ENCODE data around the gene PCDHA6. TPM values are rescaled to one million over a fixed set of nuclear protein-coding genes. Genes with fewer than 3 reads are reported as not detected.

The PCDHA6 gene
- total RNA-seq, 1 experiment from 2014 or later = 2.4 TPM

- H3K4me1 Mint-ChIP-seq = peaks cover 16% of the 10 kb centered on the region
- H3K36me3 Mint-ChIP-seq = peaks cover 33% of the 10 kb centered on the region
- H3K4me3 Mint-ChIP-seq = peak within 1 kb of the TSS; percentile 88
- CTCF ChIA-PET = interaction anchor here (0.6 to 4.7 kb wide), 48 partner anchors 9 to 366 kb away, joined by 3 to 99 read pairs (median 5); partner anchors contain the start of genes HARS1, HARS2, PCDHA1 and PCDHA10
- ATAC-seq (peak; percentile 93), DNase-seq (ENCODE audit: low spot score) (no peak)
- peak within 1 kb of the TSS; percentile 78 for H3K27ac Mint-ChIP-seq
- POLR2A ChIA-PET = interaction anchor here (0.6 to 1.8 kb wide), 5 partner anchors 13 to 183 kb away, joined by 3 to 13 read pairs (median 3); partner anchors contain the start of gene PCDHA10
- TF ChIP-seq HMGXB4 (CRISPR knock-in tag; IDR thresholded peaks at IDR 0.05) = peak; percentile 46; the same call in 1 of the 2 replicates
- no peak for TF ChIP-seq RELA (CRISPR knock-in tag; IDR thresholded peaks at IDR 0.05; ENCODE audit: borderline replicate concordance)
- 0 out of 2 replicates have a peak, but pooled peaks have one; percentile 17 for TF ChIP-seq MAX (CRISPR knock-in tag; IDR thresholded peaks at IDR 0.05)
- peaks cover 4% of the 10 kb centered on the region for H3K9me3 Mint-ChIP-seq
- no peaks in the 10 kb centered on the region for H3K27me3 Mint-ChIP-seq (ENCODE audit: low read depth)
Measured at GRCh38 chr5:140868721-140869554, 41.2 kb downstream of the PCDHA6 start, which contains the start of gene PCDHA11. Gene PCDHA11, plus strand, starts transcription at chr5:140868957. Its CDS starts 147 bp downstream, at chr5:140869104.

DNA sequence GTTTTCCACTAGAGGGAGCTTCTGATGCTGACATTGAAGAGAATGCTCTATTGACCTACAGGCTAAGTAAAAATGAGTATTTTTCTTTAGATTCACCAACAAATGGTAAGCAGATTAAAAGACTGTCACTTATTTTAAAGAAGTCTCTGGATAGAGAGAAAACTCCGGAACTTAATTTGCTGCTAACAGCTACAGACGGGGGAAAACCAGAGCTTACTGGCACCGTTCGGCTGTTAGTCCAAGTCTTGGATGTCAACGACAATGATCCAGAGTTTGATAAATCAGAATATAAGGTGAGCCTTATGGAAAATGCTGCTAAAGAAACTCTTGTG lies 41.8 kb downstream of the PCDHA6 start:
- ATAC-seq = peak; percentile 61; the same call in 1 of the 2 replicates
- no peak for DNase-seq (ENCODE audit: low spot score)
- ChIA-PET POLR2A (interaction anchor here (0.6 to 1.8 kb wide), 4 partner anchors 14 to 182 kb away, joined by 3 to 13 read pairs (median 6); partner anchors contain the start of gene PCDHA10), CTCF (interaction anchor here (0.6 to 4.7 kb wide), 47 partner anchors 8 to 365 kb away, joined by 3 to 99 read pairs (median 5); partner anchors contain the start of genes HARS1, HARS2, PCDHA1 and PCDHA10)
- Mint-ChIP-seq H3K27ac (peak overlapping the region; percentile 78; the same call in 1 of the 2 replicates), H3K36me3 (peaks cover 30% of the 10 kb centered on the region), H3K4me1 (peaks cover 21% of the 10 kb centered on the region), H3K9me3 (peaks cover 4% of the 10 kb centered on the region), H3K27me3 (ENCODE audit: low read depth) (no peaks in the 10 kb centered on the region), H3K4me3 (peak overlapping the region; percentile 88)
- TF ChIP-seq ELF4 (CRISPR knock-in tag; IDR thresholded peaks at IDR 0.05; ENCODE audit: low read depth) = no peak
- TF ChIP-seq GABPB1 (CRISPR knock-in tag; IDR thresholded peaks at IDR 0.05) = no peak
- TF ChIP-seq GTF2I (CRISPR knock-in tag; conservative IDR thresholded peaks at IDR 0.05) = no peak
- no peak for TF ChIP-seq MLX (CRISPR knock-in tag; IDR thresholded peaks at IDR 0.05)
- TF ChIP-seq, protein P1, sequence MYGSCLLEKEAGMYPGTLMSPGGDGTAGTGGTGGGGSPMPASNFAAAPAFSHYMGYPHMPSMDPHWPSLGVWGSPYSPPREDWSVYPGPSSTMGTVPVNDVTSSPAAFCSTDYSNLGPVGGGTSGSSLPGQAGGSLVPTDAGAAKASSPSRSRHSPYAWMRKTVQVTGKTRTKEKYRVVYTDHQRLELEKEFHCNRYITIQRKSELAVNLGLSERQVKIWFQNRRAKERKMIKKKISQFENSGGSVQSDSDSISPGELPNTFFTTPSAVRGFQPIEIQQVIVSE (CRISPR knock-in tag; IDR thresholded peaks at IDR 0.05; ENCODE audit: borderline replicate concordance) = no peak
- TF ChIP-seq MXD4 (CRISPR knock-in tag; IDR thresholded peaks at IDR 0.05; ENCODE audit: borderline replicate concordance) = no peak
- no peak for TF ChIP-seq ZSCAN18 (CRISPR knock-in tag; IDR thresholded peaks at IDR 0.05)
- TF ChIP-seq JUN (CRISPR knock-in tag; IDR thresholded peaks at IDR 0.05) = no peak
- no peak for TF ChIP-seq ATF2 (CRISPR knock-in tag; IDR thresholded peaks at IDR 0.05; ENCODE audit: borderline replicate concordance, low read depth)
- TF ChIP-seq ARID4B (CRISPR knock-in tag; IDR thresholded peaks at IDR 0.05; ENCODE audit: borderline replicate concordance) = no peak
- no peak for TF ChIP-seq TEAD4 (CRISPR knock-in tag; IDR thresholded peaks at IDR 0.05)
- no peak for TF ChIP-seq TEAD1 (CRISPR knock-in tag; IDR thresholded peaks at IDR 0.05)
